GM12891 (cell line): ENCODE data around the gene METRNL.

Experiments used
- DNase-seq: peaks from one replicate; pipeline ENCODE4 v3.0.0; 2011; ENCODE audit warnings: low spot score; ENCODE audit not compliant: insufficient read length
- FAIRE-seq: peaks from 2 replicates; lab custom pipeline; 2011; peaks lifted over from hg19 to GRCh38; lab: Jason Lieb, UNC
- PAX5 ChIP-seq: IDR thresholded peaks from 2 replicates; pipeline ENCODE4 v1.6.1; 2011; ENCODE audit warnings: low read length, moderate library complexity, mild to moderate bottlenecking; ENCODE audit not compliant: insufficient read depth, severe bottlenecking
- POLR2A ChIP-seq: IDR thresholded peaks from 2 replicates; pipeline ENCODE4 v1.6.1; 2011; ENCODE audit warnings: low read depth, low read length, control low read depth
- POLR2AphosphoS5 ChIP-seq: IDR thresholded peaks from 2 replicates; pipeline ENCODE4 v1.6.1; 2011; ENCODE audit warnings: low read depth, low read length, control low read depth
- POU2F2 ChIP-seq: IDR thresholded peaks from 2 replicates; pipeline ENCODE4 v1.6.1; 2011; ENCODE audit warnings: low read depth, mild to moderate bottlenecking, control low read depth, low read length, moderate library complexity
- SPI1 ChIP-seq: IDR thresholded peaks from 2 replicates; pipeline ENCODE4 v1.6.1; 2011; ENCODE audit warnings: low read depth, low read length, control low read depth
- TAF1 ChIP-seq: IDR thresholded peaks from 2 replicates; pipeline ENCODE4 v1.6.1; 2011; ENCODE audit warnings: low read depth, low read length, control low read depth

Gene METRNL

DNA sequence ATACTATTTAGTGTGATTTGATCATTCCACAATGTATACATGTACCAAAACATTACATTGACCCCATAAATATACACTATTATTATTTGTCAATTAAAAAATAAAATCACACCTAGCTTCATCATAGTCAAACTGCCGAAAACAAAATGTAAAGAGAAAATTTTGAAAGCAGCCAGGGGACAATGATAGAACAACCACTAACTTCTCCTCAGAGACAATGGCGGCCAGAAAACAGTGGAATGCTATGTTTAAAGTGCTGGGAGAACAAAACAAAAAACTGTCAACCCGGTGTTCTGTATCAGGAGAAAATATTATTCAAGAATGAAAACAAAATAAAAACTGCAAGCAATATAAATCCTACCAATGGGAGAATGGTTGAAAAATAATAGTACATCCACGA lies 63.2 kb downstream of the METRNL start:
- no peak for FAIRE-seq
- TF ChIP-seq POLR2AphosphoS5, result no peak
- no peak for TF ChIP-seq PAX5
- TF ChIP-seq TAF1, result no peak
- no peak for TF ChIP-seq SPI1
- no peak for TF ChIP-seq POU2F2
- no peak for TF ChIP-seq POLR2A
- DNase-seq, result no peak

DNA sequence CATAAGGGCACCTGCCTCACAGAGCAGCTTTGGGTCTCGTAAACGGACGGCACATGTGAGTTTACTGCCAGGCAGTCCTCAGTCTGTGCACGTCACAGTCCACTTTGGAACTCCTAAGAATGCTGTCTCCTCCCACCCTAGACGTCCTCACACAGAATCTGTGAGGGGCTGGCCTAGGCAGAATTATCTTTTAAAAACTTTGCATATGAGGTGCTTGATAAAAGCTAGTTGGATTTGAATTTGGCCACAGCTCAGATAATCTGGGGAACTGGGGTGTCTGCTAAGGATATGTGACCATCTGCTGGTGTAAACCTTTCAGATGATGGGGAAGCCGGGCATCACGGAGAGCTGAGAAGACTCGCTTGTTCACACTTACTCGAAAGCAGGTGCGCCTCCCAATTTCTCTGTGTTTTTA lies 64.4 kb downstream of the METRNL start:
- TF ChIP-seq SPI1 (no peak), POLR2A (no peak), TAF1 (no peak), POU2F2 (no peak), PAX5 (no peak), POLR2AphosphoS5 (no peak)
- DNase-seq, result no peak
- FAIRE-seq, result no peak
